ENCODE results near the gene TEX19.

DNA sequence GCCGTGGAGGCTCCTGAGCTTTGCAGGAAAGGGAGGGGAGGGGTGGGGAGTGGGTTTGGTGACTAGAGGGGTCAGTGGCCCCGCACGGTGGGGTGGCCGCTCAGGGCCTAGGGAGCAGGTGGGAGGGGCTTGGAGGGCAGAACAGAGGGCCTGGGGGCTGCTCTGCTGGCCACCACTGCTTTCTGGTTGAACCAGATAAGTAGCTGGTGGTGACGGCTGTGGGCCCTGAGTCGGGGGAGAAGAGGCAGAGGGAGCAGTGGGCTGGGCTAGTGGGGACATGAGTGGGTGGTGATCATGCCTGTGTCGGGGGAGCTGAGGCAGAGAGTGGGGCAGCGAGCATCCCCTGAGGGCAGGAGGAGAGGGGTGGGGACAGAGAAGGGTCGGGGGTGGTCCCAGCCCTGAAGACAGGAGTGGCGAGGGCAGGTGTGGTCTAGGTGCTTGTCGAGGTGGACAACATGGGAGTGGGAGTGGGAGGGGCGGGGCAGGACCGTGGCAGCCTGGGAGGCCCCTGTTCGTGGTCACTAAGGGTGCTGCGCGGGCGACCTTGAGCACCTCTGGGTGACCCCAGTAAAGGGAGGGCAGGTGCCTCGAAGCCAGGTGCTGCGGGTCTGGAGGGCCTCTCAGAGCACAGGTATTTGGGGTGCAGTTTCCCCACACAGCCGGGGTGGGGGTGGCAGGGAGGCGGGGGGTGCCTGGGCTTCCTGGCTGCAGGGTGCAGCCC is 35.4 kb upstream of the TEX19 start:
- TF ChIP-seq SUZ12 (IDR thresholded peaks at IDR 0.05) (no peak), FOXK2 (IDR thresholded peaks at IDR 0.05) (no peak), SP1 (IDR thresholded peaks at IDR 0.05) (no peak), HDGF (IDR thresholded peaks at IDR 0.05; ENCODE audit: borderline replicate concordance) (no peak), L3MBTL2 (conservative IDR thresholded peaks at IDR 0.05) (no peak), TARDBP (IDR thresholded peaks at IDR 0.05) (no peak), CTBP1 (IDR thresholded peaks at IDR 0.05; ENCODE audit: borderline replicate concordance) (no peak), ARNT (IDR thresholded peaks at IDR 0.05) (no peak), FOXM1 (IDR thresholded peaks at IDR 0.05; ENCODE audit: borderline replicate concordance) (no peak)
- TF ChIP-seq, protein P1, sequence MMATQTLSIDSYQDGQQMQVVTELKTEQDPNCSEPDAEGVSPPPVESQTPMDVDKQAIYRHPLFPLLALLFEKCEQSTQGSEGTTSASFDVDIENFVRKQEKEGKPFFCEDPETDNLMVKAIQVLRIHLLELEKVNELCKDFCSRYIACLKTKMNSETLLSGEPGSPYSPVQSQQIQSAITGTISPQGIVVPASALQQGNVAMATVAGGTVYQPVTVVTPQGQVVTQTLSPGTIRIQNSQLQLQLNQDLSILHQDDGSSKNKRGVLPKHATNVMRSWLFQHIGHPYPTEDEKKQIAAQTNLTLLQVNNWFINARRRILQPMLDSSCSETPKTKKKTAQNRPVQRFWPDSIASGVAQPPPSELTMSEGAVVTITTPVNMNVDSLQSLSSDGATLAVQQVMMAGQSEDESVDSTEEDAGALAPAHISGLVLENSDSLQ (IDR thresholded peaks at IDR 0.05): no peak

Data from HEK293T (cell line).